ENCODE measurements around the gene ACOT8.

The ACOT8 gene

DNA sequence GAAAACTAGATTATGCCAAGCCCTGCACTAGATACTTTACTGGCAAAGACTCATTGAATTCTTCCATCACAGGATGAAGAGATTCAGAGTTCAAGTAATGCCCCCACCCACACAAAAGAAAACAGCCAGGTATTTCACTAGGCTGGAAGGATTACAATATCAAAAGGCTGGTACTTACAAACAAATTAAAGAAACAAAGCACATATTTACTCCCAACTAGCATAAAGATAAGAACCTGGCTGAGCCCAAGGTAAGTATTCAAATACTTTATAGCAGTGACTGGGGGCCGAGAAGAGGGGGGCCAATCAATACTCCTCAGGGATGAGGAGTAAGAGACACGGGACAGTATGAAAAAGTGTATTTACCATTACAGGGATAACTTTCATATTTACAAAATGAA, 3.7 kb downstream of the ACOT8 start:
- in situ Hi-C loops (cut with HindIII; ENCODE audit: low pct_ligation_motif_present, low sequenced_read_pairs), result no loop called here

DNA sequence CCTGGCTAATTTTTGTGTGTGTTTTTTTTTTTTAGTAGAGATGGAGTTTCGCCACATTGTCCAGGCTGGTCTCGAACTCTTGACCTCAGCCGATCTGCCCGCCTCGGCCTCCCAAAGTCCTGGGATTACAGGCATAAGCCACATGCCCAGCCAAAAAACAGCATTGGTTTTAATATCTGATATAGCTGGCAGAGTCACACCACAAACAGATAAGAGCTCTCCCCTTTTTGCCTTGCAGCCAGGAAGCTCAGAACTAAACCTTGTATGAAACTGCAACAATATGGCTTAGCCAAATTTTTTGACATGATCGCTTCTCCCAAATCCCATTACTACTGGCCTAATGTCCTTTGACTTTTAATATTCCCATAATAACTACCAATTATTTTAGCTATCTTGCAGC, 4.9 kb downstream of the ACOT8 start:
- Histone ChIP-seq H3K27ac (no peak overlapping the region), H3K27me3 (replicated peaks) (no peaks in the 10 kb centered on the region), H3K4me3 (ENCODE audit: low read depth, low read length) (no peak overlapping the region), H3K36me3 (replicated peaks) (no peaks in the 10 kb centered on the region)
- TF ChIP-seq, protein P1, sequence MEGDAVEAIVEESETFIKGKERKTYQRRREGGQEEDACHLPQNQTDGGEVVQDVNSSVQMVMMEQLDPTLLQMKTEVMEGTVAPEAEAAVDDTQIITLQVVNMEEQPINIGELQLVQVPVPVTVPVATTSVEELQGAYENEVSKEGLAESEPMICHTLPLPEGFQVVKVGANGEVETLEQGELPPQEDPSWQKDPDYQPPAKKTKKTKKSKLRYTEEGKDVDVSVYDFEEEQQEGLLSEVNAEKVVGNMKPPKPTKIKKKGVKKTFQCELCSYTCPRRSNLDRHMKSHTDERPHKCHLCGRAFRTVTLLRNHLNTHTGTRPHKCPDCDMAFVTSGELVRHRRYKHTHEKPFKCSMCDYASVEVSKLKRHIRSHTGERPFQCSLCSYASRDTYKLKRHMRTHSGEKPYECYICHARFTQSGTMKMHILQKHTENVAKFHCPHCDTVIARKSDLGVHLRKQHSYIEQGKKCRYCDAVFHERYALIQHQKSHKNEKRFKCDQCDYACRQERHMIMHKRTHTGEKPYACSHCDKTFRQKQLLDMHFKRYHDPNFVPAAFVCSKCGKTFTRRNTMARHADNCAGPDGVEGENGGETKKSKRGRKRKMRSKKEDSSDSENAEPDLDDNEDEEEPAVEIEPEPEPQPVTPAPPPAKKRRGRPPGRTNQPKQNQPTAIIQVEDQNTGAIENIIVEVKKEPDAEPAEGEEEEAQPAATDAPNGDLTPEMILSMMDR (IDR thresholded peaks at IDR 0.05; ENCODE audit: low read depth, low read length, missing control alignments), result no peak
- no peak for DNase-seq
- in situ Hi-C loops (cut with HindIII; ENCODE audit: low pct_ligation_motif_present, low sequenced_read_pairs), result no loop called here

More for the DNA sequence above, 3.7 kb downstream of the ACOT8 start:
- DNase-seq, result no peak
- no peaks in the 10 kb centered on the region for H3K36me3 ChIP-seq (replicated peaks)
- no peak overlapping the region for H3K27ac ChIP-seq
- no peak overlapping the region for H3K4me3 ChIP-seq (ENCODE audit: low read depth, low read length)
- TF ChIP-seq, protein P1 (IDR thresholded peaks at IDR 0.05; ENCODE audit: low read depth, low read length, missing control alignments), result no peak
- H3K27me3 ChIP-seq (replicated peaks), result no peaks in the 10 kb centered on the region

DNA sequence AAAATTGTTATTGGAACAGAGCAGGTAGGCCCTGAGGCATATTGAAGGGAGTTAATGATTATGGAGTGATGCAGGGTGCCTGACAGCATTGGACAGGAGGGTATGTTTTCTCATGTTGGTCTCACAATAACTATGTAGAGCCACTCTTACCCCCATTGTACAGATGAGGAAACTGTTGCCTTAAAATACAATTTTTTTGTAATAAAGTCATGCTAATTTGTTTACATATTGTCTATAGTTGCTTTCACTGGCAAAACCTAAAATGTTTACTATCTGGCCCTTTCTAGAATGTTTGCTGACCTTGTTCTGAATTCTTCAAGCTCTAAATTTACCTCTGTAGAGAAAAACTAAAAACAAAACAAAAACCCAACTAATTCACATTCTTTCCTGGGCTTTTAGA, 5.7 kb downstream of the ACOT8 start:
- Histone ChIP-seq H3K27me3 (replicated peaks) (no peaks in the 10 kb centered on the region), H3K4me3 (ENCODE audit: low read depth, low read length) (no peak overlapping the region), H3K27ac (no peak overlapping the region), H3K36me3 (replicated peaks) (peaks cover 6% of the 10 kb centered on the region)
- in situ Hi-C loops (cut with HindIII; ENCODE audit: low pct_ligation_motif_present, low sequenced_read_pairs), result no loop called here
- DNase-seq, result no peak
- TF ChIP-seq, protein P1 (IDR thresholded peaks at IDR 0.05; ENCODE audit: low read depth, low read length, missing control alignments), result no peak

DNA sequence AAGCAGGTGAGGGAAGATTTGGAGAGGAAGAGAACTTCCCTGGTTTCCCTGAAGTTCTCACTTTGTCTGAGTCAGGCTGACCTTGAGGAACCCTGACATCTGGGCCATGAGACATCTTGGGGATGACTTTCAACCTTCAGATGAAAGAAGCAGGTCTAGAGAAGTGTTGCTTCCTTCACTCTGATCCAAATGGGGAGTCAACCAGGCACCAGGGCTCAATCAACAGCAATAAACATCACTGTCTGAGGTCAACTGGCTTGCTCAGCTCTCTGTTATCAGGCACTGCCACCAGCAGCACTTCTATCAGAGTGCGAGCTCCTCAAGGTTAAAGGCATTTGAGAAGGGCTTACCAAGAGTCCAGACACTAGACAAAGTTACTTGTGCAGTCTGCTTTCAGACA, 6.3 kb downstream of the ACOT8 start:
- Histone ChIP-seq H3K27ac (no peak overlapping the region), H3K36me3 (replicated peaks) (peaks cover 11% of the 10 kb centered on the region), H3K27me3 (replicated peaks) (no peaks in the 10 kb centered on the region), H3K4me3 (ENCODE audit: low read depth, low read length) (no peak overlapping the region)
- DNase-seq, result no peak
- TF ChIP-seq, protein P1 (IDR thresholded peaks at IDR 0.05; ENCODE audit: low read depth, low read length, missing control alignments), result no peak
- in situ Hi-C loops (cut with HindIII; ENCODE audit: low pct_ligation_motif_present, low sequenced_read_pairs), result no loop called here

DNA sequence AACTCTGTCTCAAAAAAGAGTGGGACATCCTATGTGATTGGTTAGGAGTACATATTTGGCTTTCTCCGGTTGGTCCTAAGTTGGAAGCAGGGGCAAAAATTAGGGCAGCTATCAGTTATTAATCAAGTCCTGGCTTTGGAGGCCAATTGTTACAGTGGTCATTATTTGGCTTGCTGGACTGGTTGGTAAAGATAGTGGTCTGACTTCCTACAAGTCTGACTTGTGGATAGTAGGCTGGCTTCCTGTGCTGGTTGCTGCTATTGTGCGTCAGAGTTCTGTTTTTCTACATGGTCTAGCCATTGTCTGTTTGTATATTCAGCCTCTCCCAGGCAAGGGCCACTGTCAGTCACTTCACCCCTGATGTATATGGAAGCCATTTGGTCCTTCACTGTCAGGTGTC, 7.0 kb downstream of the ACOT8 start:
- Histone ChIP-seq H3K36me3 (replicated peaks) (peaks cover 14% of the 10 kb centered on the region), H3K4me3 (ENCODE audit: low read depth, low read length) (no peak overlapping the region), H3K27ac (no peak overlapping the region), H3K27me3 (replicated peaks) (no peaks in the 10 kb centered on the region)
- in situ Hi-C loops (cut with HindIII; ENCODE audit: low pct_ligation_motif_present, low sequenced_read_pairs), result no loop called here
- DNase-seq, result no peak
- TF ChIP-seq, protein P1 (IDR thresholded peaks at IDR 0.05; ENCODE audit: low read depth, low read length, missing control alignments), result no peak

DNA sequence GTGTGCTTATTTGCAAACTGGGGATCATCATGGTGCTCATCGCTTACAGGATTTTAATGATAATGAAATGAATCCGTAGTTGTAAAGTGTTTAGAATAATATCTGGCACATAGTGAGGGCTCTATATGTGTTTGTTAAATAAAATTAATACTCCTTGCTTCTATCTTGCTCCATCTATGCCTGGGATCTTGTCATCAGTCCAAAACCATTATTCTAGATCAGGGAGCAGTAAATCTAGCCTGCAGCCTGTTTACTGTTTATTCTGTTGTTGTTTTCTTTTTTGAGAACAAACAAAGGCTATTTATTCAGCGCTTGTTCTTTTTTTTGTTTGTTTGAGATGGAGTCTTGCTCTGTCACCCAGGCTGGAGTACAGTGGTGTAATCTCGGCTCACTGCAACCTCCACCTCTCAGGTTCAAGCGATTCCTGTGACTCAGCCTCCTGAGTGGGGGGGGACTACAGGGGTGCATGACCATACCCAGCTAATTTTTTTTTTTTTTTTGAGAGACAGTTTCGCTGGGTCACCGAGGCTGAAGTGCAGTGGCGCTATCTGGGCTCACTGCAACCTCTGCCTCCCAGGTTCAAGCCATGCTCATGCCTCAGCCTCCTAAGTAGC, 8.1 kb downstream of the ACOT8 start:
- Histone ChIP-seq H3K27ac (no peak overlapping the region), H3K4me3 (ENCODE audit: low read depth, low read length) (no peak overlapping the region), H3K27me3 (replicated peaks) (no peaks in the 10 kb centered on the region), H3K36me3 (replicated peaks) (peaks cover 14% of the 10 kb centered on the region)
- DNase-seq, result no peak
- TF ChIP-seq, protein P1 (IDR thresholded peaks at IDR 0.05; ENCODE audit: low read depth, low read length, missing control alignments), result no peak
- in situ Hi-C loops (cut with HindIII; ENCODE audit: low pct_ligation_motif_present, low sequenced_read_pairs), result no loop called here
